GM18519 (cell line): ENCODE results near the gene NCCRP1.
"Not testable (repeated sequence)": the region's sequence is repeated elsewhere in the genome, so short reads cannot be mapped to it uniquely, and the experiment has no call there.

Experiments
- ATAC-seq: cut with Tn5 transposase; IDR thresholded peaks from one replicate; pipeline ENCODE4 v1.9.1; 2021; ENCODE audit warnings: mild to moderate bottlenecking, moderate library complexity; ENCODE audit not compliant: unreplicated experiment, low FRiP score

Gene NCCRP1

GRCh38 chr19:39203372-39204341, 6.9 kb downstream of the NCCRP1 start, which contains the start of gene SYCN:
TSS of gene SYCN (minus strand) at chr19:39204263. CDS start at chr19:39204254, 9 bp downstream.
- no peak for ATAC-seq

GRCh38 chr19:39205449-39205764, 8.6 kb downstream of the NCCRP1 start:
- ATAC-seq, result no peak

- ATAC-seq, result no peak
These were observed 9.4 kb downstream of the NCCRP1 start for GRCh38 chr19:39206122-39206521.

GRCh38 chr19:39207293-39207836, 10.6 kb downstream of the NCCRP1 start:
- no peak for ATAC-seq

- no peak for ATAC-seq
These were observed 11.5 kb downstream of the NCCRP1 start for GRCh38 chr19:39208175-39208795.

GRCh38 chr19:39209196-39209595, 12.4 kb downstream of the NCCRP1 start:
- ATAC-seq, result no peak

GRCh38 chr19:39211731-39212374, 15.1 kb downstream of the NCCRP1 start:
- no peak for ATAC-seq

GRCh38 chr19:39212375-39212742, 15.6 kb downstream of the NCCRP1 start:
- no peak for ATAC-seq

- not testable (repeated sequence) for ATAC-seq
These were observed 18.6 kb downstream of the NCCRP1 start for GRCh38 chr19:39215323-39215722.

- ATAC-seq, result no peak
These were observed 20.3 kb downstream of the NCCRP1 start for GRCh38 chr19:39217094-39217493.

- ATAC-seq, result no peak
These were observed 21.7 kb downstream of the NCCRP1 start for GRCh38 chr19:39218230-39219007.

- ATAC-seq, result not testable (repeated sequence)
These were observed 22.3 kb downstream of the NCCRP1 start for GRCh38 chr19:39219108-39219507.

GRCh38 chr19:39223703-39224279, 27.0 kb downstream of the NCCRP1 start:
- ATAC-seq, result no peak

- no peak for ATAC-seq
These were observed 28.1 kb downstream of the NCCRP1 start for GRCh38 chr19:39224910-39225309.

GRCh38 chr19:39230096-39230764, 33.5 kb downstream of the NCCRP1 start:
- no peak for ATAC-seq

GRCh38 chr19:39232708-39233107, 35.9 kb downstream of the NCCRP1 start:
- ATAC-seq, result no peak

- ATAC-seq, result no peak
These were observed 39.8 kb downstream of the NCCRP1 start for GRCh38 chr19:39236527-39236926.

GRCh38 chr19:39237200-39238184, 40.7 kb downstream of the NCCRP1 start:
- no peak for ATAC-seq
